Measurements from ENCODE around the gene METTL14. TPM values are rescaled to one million over a fixed set of nuclear protein-coding genes. Genes with fewer than 3 reads are reported as not detected.

The METTL14 gene
- total RNA-seq, 2 donors from 2014 or later, result 54.1 to 59.3 TPM

DNA sequence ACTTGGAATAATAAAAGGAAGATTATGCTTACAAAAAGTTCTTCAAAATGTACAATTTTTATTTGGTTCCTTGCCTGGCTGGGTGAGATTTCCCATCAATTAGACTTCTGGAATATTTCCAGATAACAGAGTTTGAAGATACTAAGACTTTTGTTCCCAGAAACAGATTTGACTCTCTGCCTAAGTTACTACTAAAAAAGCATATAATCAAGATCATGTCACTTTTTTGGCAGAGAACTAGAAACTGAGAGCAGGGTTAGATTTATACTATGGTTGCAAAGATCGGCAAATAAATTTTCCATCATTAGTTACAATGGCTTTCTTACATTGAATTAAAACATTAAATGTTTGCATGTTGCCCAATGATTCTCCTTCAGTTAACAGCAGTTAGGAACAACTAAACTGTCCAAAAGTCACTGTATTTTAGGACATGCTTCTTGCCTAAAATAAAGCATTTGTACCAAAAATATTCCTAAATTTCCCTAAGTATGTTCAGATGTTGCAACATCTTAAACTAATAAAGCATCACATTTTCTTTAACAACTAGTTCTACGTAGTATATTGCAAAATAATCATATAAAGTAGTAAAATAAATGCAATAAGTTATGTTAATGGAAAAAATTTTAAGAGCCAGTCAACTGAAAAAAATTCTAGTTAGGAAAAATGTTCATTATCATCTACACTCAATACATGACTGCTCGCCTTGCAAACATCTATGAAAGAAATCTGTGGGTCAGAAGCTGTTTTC lies 77.7 kb downstream of the METTL14 start:
- H3K4me1 ChIP-seq (ENCODE audit: control insufficient read depth, insufficient read depth, low read length), result no peaks in the 10 kb centered on the region
- H3K27ac ChIP-seq (ENCODE audit: low read depth, low read length), result no peak overlapping the region
- Mint-ChIP-seq H3K27ac (no peak overlapping the region), H3K9me3 (no peaks in the 10 kb centered on the region), H3K27me3 (ENCODE audit: insufficient read depth) (no peaks in the 10 kb centered on the region), H3K36me3 (ENCODE audit: low read depth) (peaks cover 16% of the 10 kb centered on the region), H3K4me1 (no peaks in the 10 kb centered on the region), H3K4me3 (no peak overlapping the region)
- H3K4me3 ChIP-seq (ENCODE audit: low read length), result no peak overlapping the region
- H3K36me3 ChIP-seq (ENCODE audit: control insufficient read depth, insufficient read depth, low read length), result peaks cover 70% of the 10 kb centered on the region
- H3K27me3 ChIP-seq (ENCODE audit: control insufficient read depth, insufficient read depth, low read length, poor library complexity, severe bottlenecking), result no peaks in the 10 kb centered on the region
- H3K9me3 ChIP-seq (ENCODE audit: control insufficient read depth, low read length), result no peaks in the 10 kb centered on the region
- H3K9ac ChIP-seq (ENCODE audit: extremely low read depth, low read length, poor library complexity, severe bottlenecking), result no peak overlapping the region
- TF ChIP-seq, protein P1, sequence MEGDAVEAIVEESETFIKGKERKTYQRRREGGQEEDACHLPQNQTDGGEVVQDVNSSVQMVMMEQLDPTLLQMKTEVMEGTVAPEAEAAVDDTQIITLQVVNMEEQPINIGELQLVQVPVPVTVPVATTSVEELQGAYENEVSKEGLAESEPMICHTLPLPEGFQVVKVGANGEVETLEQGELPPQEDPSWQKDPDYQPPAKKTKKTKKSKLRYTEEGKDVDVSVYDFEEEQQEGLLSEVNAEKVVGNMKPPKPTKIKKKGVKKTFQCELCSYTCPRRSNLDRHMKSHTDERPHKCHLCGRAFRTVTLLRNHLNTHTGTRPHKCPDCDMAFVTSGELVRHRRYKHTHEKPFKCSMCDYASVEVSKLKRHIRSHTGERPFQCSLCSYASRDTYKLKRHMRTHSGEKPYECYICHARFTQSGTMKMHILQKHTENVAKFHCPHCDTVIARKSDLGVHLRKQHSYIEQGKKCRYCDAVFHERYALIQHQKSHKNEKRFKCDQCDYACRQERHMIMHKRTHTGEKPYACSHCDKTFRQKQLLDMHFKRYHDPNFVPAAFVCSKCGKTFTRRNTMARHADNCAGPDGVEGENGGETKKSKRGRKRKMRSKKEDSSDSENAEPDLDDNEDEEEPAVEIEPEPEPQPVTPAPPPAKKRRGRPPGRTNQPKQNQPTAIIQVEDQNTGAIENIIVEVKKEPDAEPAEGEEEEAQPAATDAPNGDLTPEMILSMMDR (conservative IDR thresholded peaks at IDR 0.05), result no peak
- WGBS, 2 experiments (ENCODE audit: insufficient coverage in 1 of 2, insufficient read length in 1 of 2), result 93 to 100% methylated on average over 1 to 2 of the region's 3 CpGs
- no peak for DNase-seq

Other genes starting within 250 kb of the METTL14 start
- gene SEC24D, start 150.7 kb downstream of the METTL14 start, total RNA-seq, result 10 to 100 TPM; 40.4 to 42.8 TPM
- under 1 TPM; 0.09 to 0.37 TPM for gene SYNPO2, start 203.5 kb downstream of the METTL14 start, total RNA-seq

All from endodermal cell (in vitro differentiated cells).